HEK293 (cell line): ENCODE results near the gene PRPF18.
A peak's percentile ranks its signal among the peaks of the same experiment; 100 is the strongest.

Source experiments
- CTCF ChIA-PET: fragments of 350-600 bp; formaldehyde crosslinking; extraction: SDS; loops from one replicate; lab custom pipeline; 2021; ENCODE audit warnings: antibody characterized with exemption; lab: Yijun Ruan, JAX
- POLR2A ChIA-PET: fragments of 300-600 bp; formaldehyde crosslinking; extraction: SDS; loops from one replicate; lab custom pipeline; 2020; ENCODE audit warnings: antibody characterized with exemption, inconsistent platforms; lab: Yijun Ruan, JAX
- H3K27ac ChIP-seq: fragments of 200-500 bp; sonication (Bioruptor generic); 2 replicates; pipeline ENCODE4 v1.5.1; 2014; ENCODE audit warnings: low read depth, low read length, control low read depth, inconsistent platforms; ENCODE audit errors: extremely low read depth
- H3K36me3 ChIP-seq, 2 experiments: fragments of 200-500 bp in 1 of 2; sonication (Bioruptor generic) in 1 of 2; 1 replicate in 1 of 2; 2 replicates in 1 of 2; pipeline ENCODE4 v1.5.1; 2014 to 2017; ENCODE audit warnings: inconsistent platforms in 2 of 2, low read length in 2 of 2; ENCODE audit not compliant: control insufficient read depth in 2 of 2, insufficient read depth in 1 of 2
- H3K4me1 ChIP-seq: fragments of 200-500 bp; sonication (Bioruptor generic); 2 replicates; pipeline ENCODE4 v1.5.1; 2014; ENCODE audit warnings: mild to moderate bottlenecking, low read length, inconsistent platforms; ENCODE audit not compliant: control insufficient read depth, insufficient read depth
- H3K4me3 ChIP-seq: 2 replicates; pipeline ENCODE4 v1.5.1; 2011; ENCODE audit warnings: low read depth, mild to moderate bottlenecking, control low read depth, low read length, moderate library complexity
- H3K9me3 ChIP-seq: fragments of 200-500 bp; sonication (Bioruptor generic); 2 replicates; pipeline ENCODE4 v1.5.1; 2014; ENCODE audit warnings: low read depth, low read length, inconsistent platforms; ENCODE audit not compliant: control insufficient read depth, insufficient read depth
- BCL11B ChIP-seq: fragments of 450-650 bp; formaldehyde crosslinking; IDR thresholded peaks from 2 replicates; pipeline ENCODE4 v1.5.1; 2016; ENCODE audit warnings: low read depth, missing biosample characterization, missing genetic modification characterization
- GLIS1 ChIP-seq: fragments of 450-650 bp; formaldehyde crosslinking; IDR thresholded peaks from 2 replicates; pipeline ENCODE4 v1.5.1; 2016; ENCODE audit warnings: missing biosample characterization, missing genetic modification characterization
- KLF8 ChIP-seq: fragments of 450-650 bp; formaldehyde crosslinking; IDR thresholded peaks from 2 replicates; pipeline ENCODE4 v1.5.1; 2016; ENCODE audit warnings: missing biosample characterization, missing genetic modification characterization
- MZF1 ChIP-seq: fragments of 450-650 bp; formaldehyde crosslinking; IDR thresholded peaks from 2 replicates; pipeline ENCODE4 v1.5.1; 2017; ENCODE audit warnings: missing biosample characterization, missing genetic modification characterization, borderline replicate concordance
- SETDB1 ChIP-seq: IDR thresholded peaks from one replicate; pipeline ENCODE4 v1.6.1; 2017; ENCODE audit warnings: mild to moderate bottlenecking, low read length, moderate library complexity, mixed read lengths; ENCODE audit not compliant: insufficient read length
- WT1 ChIP-seq: fragments of 450-650 bp; formaldehyde crosslinking; IDR thresholded peaks from 2 replicates; pipeline ENCODE4 v1.5.1; 2016; ENCODE audit warnings: missing biosample characterization, missing genetic modification characterization
- ZBTB17 ChIP-seq: fragments of 450-650 bp; formaldehyde crosslinking; IDR thresholded peaks from 2 replicates; pipeline ENCODE4 v1.5.1; 2016; ENCODE audit warnings: missing biosample characterization, missing genetic modification characterization
- ZIC2 ChIP-seq: fragments of 450-650 bp; formaldehyde crosslinking; IDR thresholded peaks from 2 replicates; pipeline ENCODE4 v1.5.1; 2016; ENCODE audit warnings: missing biosample characterization, missing genetic modification characterization
- ZNF10 ChIP-seq: fragments of 450-650 bp; formaldehyde crosslinking; IDR thresholded peaks from 2 replicates; pipeline ENCODE4 v1.5.1; 2017; ENCODE audit warnings: missing biosample characterization, missing genetic modification characterization
- ZNF155 ChIP-seq: fragments of 450-650 bp; formaldehyde crosslinking; IDR thresholded peaks from 2 replicates; pipeline ENCODE4 v1.5.1; 2016; ENCODE audit warnings: missing biosample characterization, missing genetic modification characterization
- ZNF157 ChIP-seq: fragments of 450-650 bp; formaldehyde crosslinking; IDR thresholded peaks from 2 replicates; pipeline ENCODE4 v1.5.1; 2016; ENCODE audit warnings: missing biosample characterization, missing genetic modification characterization
- ZNF169 ChIP-seq: fragments of 450-650 bp; formaldehyde crosslinking; IDR thresholded peaks from 2 replicates; pipeline ENCODE4 v1.5.1; 2016; ENCODE audit warnings: missing biosample characterization, missing genetic modification characterization
- ZNF19 ChIP-seq: fragments of 450-650 bp; formaldehyde crosslinking; IDR thresholded peaks from 2 replicates; pipeline ENCODE4; 2016; ENCODE audit warnings: missing biosample characterization, missing genetic modification characterization, low read depth
- ZNF350 ChIP-seq: fragments of 450-650 bp; formaldehyde crosslinking; IDR thresholded peaks from 2 replicates; pipeline ENCODE4 v1.5.0; 2017; ENCODE audit warnings: missing biosample characterization, mild to moderate bottlenecking, missing genetic modification characterization
- ZNF473 ChIP-seq: fragments of 450-650 bp; formaldehyde crosslinking; IDR thresholded peaks from 2 replicates; pipeline ENCODE4 v1.5.1; 2017; ENCODE audit warnings: missing biosample characterization, missing genetic modification characterization
- ZNF629 ChIP-seq: fragments of 450-650 bp; formaldehyde crosslinking; IDR thresholded peaks from 2 replicates; pipeline ENCODE4 v1.5.1; 2017; ENCODE audit warnings: missing biosample characterization, missing genetic modification characterization
- ZXDB ChIP-seq: fragments of 450-650 bp; formaldehyde crosslinking; IDR thresholded peaks from 2 replicates; pipeline ENCODE4 v1.5.1; 2016; ENCODE audit warnings: missing biosample characterization, missing genetic modification characterization
- TF ChIP-seq, protein P1 (sequence below): fragments of 450-650 bp; formaldehyde crosslinking; IDR thresholded peaks from 2 replicates; pipeline ENCODE4 v1.5.1; 2016; ENCODE audit warnings: missing biosample characterization, missing genetic modification characterization, borderline replicate concordance
- TF ChIP-seq, protein P2 (sequence below): fragments of 450-650 bp; formaldehyde crosslinking; IDR thresholded peaks from 2 replicates; pipeline ENCODE4 v1.5.1; 2017; ENCODE audit warnings: missing biosample characterization, missing genetic modification characterization
- TF ChIP-seq, protein P3 (sequence below): fragments of 450-650 bp; formaldehyde crosslinking; IDR thresholded peaks from 2 replicates; pipeline ENCODE4; 2016; ENCODE audit warnings: missing biosample characterization, missing genetic modification characterization
- TF ChIP-seq, protein P4 (sequence below): fragments of 450-650 bp; formaldehyde crosslinking; IDR thresholded peaks from 2 replicates; pipeline ENCODE4 v1.5.1; 2016; ENCODE audit warnings: missing biosample characterization, missing genetic modification characterization
- TF ChIP-seq, protein P5 (sequence below): fragments of 450-650 bp; formaldehyde crosslinking; IDR thresholded peaks from 2 replicates; pipeline ENCODE4 v1.5.1; 2016; ENCODE audit warnings: missing biosample characterization, missing genetic modification characterization
- TF ChIP-seq, protein P6 (sequence below): fragments of 450-650 bp; formaldehyde crosslinking; IDR thresholded peaks from 2 replicates; pipeline ENCODE4 v1.5.1; 2016; ENCODE audit warnings: missing biosample characterization, missing genetic modification characterization

The PRPF18 gene

DNA sequence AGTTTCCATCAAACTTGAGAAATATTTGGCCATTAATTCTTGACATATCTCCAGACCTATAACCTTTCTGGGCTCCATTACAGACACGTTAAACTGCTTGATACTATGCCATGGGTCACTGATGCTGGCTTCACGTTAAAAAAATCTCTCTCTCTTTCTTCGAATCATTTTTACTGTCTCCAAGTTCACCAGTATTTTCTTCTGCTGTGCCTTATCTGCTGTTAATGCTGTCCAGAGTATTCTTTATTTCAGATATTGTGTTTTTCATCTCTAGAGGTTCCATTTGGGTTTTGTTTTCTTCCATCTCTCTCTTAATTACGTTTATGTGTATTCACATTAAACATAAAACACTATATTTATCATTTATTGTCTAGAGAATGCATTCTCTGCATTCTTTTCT is 12.8 kb upstream of the PRPF18 start:
- TF ChIP-seq SETDB1: peak; percentile 56
- TF ChIP-seq ZNF350 (tag by site-specific recombination): no peak
- TF ChIP-seq, protein P1, sequence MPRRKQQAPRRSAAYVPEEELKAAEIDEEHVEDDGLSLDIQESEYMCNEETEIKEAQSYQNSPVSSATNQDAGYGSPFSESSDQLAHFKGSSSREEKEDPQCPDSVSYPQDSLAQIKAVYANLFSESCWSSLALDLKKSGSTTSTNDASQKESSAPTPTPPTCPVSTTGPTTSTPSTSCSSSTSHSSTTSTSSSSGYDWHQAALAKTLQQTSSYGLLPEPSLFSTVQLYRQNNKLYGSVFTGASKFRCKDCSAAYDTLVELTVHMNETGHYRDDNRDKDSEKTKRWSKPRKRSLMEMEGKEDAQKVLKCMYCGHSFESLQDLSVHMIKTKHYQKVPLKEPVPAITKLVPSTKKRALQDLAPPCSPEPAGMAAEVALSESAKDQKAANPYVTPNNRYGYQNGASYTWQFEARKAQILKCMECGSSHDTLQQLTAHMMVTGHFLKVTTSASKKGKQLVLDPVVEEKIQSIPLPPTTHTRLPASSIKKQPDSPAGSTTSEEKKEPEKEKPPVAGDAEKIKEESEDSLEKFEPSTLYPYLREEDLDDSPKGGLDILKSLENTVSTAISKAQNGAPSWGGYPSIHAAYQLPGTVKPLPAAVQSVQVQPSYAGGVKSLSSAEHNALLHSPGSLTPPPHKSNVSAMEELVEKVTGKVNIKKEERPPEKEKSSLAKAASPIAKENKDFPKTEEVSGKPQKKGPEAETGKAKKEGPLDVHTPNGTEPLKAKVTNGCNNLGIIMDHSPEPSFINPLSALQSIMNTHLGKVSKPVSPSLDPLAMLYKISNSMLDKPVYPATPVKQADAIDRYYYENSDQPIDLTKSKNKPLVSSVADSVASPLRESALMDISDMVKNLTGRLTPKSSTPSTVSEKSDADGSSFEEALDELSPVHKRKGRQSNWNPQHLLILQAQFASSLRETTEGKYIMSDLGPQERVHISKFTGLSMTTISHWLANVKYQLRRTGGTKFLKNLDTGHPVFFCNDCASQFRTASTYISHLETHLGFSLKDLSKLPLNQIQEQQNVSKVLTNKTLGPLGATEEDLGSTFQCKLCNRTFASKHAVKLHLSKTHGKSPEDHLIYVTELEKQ (tag by site-specific recombination): no peak
- no peak for TF ChIP-seq WT1
- no peak for TF ChIP-seq BCL11B
- no peak for TF ChIP-seq ZNF19
- TF ChIP-seq, protein P2, sequence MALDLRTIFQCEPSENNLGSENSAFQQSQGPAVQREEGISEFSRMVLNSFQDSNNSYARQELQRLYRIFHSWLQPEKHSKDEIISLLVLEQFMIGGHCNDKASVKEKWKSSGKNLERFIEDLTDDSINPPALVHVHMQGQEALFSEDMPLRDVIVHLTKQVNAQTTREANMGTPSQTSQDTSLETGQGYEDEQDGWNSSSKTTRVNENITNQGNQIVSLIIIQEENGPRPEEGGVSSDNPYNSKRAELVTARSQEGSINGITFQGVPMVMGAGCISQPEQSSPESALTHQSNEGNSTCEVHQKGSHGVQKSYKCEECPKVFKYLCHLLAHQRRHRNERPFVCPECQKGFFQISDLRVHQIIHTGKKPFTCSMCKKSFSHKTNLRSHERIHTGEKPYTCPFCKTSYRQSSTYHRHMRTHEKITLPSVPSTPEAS (tag by site-specific recombination): no peak
- TF ChIP-seq ZXDB (tag by site-specific recombination): no peak
- TF ChIP-seq, all 188 proteins: peak for 1
- Histone ChIP-seq H3K4me3 (no peak overlapping the region), H3K36me3 (no peaks in the 10 kb centered on the region), H3K27ac (no peak overlapping the region), H3K9me3 (no peaks in the 10 kb centered on the region), H3K4me1 (no peaks in the 10 kb centered on the region)
- ChIA-PET CTCF (no interaction called here), POLR2A (no interaction called here)

DNA sequence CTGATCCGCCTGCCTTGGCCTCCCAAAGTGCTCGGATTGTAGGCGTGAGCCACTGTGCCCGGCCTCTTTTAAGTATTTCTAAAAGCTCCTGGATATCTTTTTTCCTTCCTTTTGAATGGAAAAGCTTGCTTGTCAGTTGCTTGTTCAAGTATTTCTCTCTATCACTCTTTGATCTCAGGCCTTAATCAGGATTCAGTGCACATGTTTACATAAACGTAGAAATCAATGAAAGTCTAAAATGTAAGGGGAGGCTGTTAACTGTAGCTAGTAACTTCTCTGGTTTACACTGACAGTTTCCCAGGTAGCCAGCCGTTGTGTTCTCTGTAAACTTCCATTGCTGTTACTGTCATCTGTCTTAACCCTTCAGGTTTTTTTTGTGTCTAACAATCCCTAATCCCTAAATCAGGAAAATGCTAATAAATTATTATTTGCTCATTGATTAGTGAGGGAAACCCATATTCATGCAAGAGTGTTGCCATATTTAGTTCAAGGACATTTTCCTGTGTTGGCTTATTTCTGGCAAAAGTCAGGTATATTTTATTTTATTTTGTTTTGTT is 1.5 kb upstream of the PRPF18 start:
- CTCF ChIA-PET: interaction anchor here (0.6 to 1.7 kb wide), 5 partner anchors 21 to 339 kb away, joined by 3 to 6 read pairs (median 4); no protein-coding TSS in a partner anchor
- POLR2A ChIA-PET: interaction anchor here (0.6 kb wide), 1 partner anchor 172 kb away, joined by 7 read pairs; no protein-coding TSS in a partner anchor
- no peak overlapping the region for H3K4me3 ChIP-seq
- H3K27ac ChIP-seq: no peak overlapping the region
- peaks cover 2% of the 10 kb centered on the region; the same call in 1 of the 2 replicates for H3K4me1 ChIP-seq
- H3K9me3 ChIP-seq: no peaks in the 10 kb centered on the region
- no peaks in the 10 kb centered on the region; a peak in 1 of 3 replicates for H3K36me3 ChIP-seq
- TF ChIP-seq ZBTB17 (tag by site-specific recombination): no peak
- no peak for TF ChIP-seq ZIC2 (tag by site-specific recombination)
- no peak for TF ChIP-seq ZNF473 (tag by site-specific recombination)
- TF ChIP-seq, protein P3, sequence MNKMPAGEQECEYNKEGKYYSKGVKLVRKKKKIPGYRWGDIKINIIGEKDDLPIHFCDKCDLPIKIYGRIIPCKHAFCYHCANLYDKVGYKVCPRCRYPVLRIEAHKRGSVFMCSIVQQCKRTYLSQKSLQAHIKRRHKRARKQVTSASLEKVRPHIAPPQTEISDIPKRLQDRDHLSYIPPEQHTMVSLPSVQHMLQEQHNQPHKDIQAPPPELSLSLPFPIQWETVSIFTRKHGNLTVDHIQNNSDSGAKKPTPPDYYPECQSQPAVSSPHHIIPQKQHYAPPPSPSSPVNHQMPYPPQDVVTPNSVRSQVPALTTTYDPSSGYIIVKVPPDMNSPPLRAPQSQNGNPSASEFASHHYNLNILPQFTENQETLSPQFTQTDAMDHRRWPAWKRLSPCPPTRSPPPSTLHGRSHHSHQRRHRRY: no peak
- TF ChIP-seq, protein P4, sequence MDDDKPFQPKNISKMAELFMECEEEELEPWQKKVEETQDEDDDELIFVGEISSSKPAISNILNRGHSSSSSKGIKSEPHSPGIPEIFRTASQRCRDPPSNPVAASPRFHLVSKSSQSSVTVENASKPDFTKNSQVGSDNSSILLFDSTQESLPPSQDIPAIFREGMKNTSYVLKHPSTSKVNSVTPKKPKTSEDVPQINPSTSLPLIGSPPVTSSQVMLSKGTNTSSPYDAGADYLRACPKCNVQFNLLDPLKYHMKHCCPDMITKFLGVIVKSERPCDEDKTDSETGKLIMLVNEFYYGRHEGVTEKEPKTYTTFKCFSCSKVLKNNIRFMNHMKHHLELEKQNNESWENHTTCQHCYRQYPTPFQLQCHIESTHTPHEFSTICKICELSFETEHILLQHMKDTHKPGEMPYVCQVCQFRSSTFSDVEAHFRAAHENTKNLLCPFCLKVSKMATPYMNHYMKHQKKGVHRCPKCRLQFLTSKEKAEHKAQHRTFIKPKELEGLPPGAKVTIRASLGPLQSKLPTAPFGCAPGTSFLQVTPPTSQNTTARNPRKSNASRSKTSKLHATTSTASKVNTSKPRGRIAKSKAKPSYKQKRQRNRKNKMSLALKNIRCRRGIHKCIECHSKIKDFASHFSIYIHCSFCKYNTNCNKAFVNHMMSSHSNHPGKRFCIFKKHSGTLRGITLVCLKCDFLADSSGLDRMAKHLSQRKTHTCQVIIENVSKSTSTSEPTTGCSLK (tag by site-specific recombination): no peak
- TF ChIP-seq ZNF10: no peak
- TF ChIP-seq MZF1 (tag by site-specific recombination): no peak
- TF ChIP-seq, protein P5, sequence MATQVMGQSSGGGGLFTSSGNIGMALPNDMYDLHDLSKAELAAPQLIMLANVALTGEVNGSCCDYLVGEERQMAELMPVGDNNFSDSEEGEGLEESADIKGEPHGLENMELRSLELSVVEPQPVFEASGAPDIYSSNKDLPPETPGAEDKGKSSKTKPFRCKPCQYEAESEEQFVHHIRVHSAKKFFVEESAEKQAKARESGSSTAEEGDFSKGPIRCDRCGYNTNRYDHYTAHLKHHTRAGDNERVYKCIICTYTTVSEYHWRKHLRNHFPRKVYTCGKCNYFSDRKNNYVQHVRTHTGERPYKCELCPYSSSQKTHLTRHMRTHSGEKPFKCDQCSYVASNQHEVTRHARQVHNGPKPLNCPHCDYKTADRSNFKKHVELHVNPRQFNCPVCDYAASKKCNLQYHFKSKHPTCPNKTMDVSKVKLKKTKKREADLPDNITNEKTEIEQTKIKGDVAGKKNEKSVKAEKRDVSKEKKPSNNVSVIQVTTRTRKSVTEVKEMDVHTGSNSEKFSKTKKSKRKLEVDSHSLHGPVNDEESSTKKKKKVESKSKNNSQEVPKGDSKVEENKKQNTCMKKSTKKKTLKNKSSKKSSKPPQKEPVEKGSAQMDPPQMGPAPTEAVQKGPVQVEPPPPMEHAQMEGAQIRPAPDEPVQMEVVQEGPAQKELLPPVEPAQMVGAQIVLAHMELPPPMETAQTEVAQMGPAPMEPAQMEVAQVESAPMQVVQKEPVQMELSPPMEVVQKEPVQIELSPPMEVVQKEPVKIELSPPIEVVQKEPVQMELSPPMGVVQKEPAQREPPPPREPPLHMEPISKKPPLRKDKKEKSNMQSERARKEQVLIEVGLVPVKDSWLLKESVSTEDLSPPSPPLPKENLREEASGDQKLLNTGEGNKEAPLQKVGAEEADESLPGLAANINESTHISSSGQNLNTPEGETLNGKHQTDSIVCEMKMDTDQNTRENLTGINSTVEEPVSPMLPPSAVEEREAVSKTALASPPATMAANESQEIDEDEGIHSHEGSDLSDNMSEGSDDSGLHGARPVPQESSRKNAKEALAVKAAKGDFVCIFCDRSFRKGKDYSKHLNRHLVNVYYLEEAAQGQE (tag by site-specific recombination): no peak
- no peak for TF ChIP-seq KLF8 (tag by site-specific recombination)
- TF ChIP-seq GLIS1 (tag by site-specific recombination): no peak
- no peak for TF ChIP-seq ZNF155 (tag by site-specific recombination)
- no peak for TF ChIP-seq ZNF629 (tag by site-specific recombination)
- no peak for TF ChIP-seq ZNF157 (tag by site-specific recombination)
- no peak for TF ChIP-seq ZNF169 (tag by site-specific recombination)
- TF ChIP-seq, protein P6, sequence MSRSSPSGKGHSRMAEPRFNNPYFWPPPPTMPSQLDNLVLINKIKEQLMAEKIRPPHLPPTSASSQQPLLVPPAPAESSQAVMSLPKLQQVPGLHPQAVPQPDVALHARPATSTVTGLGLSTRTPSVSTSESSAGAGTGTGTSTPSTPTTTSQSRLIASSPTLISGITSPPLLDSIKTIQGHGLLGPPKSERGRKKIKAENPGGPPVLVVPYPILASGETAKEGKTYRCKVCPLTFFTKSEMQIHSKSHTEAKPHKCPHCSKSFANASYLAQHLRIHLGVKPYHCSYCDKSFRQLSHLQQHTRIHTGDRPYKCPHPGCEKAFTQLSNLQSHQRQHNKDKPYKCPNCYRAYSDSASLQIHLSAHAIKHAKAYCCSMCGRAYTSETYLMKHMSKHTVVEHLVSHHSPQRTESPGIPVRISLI (tag by site-specific recombination): no peak
